Measurements from ENCODE around the gene CCDC68. TPM values are rescaled to one million over a fixed set of nuclear protein-coding genes. Genes with fewer than 3 reads are reported as not detected.
A peak's percentile ranks its signal among the peaks of the same experiment; 100 is the strongest.
"Not testable (repeated sequence)": the region's sequence is repeated elsewhere in the genome, so short reads cannot be mapped to it uniquely, and the experiment has no call there.

The CCDC68 gene
- total and polyA plus RNA-seq, 12 donors: 2.0 to 19.3 (median 4.9) TPM

GRCh38 chr18:54981076-54981475 is 21.8 kb upstream of the CCDC68 start:
- TF ChIP-seq POLR2A (IDR thresholded peaks at IDR 0.05): no peak
- no peak for TF ChIP-seq CTCF (IDR thresholded peaks at IDR 0.05)
- Histone ChIP-seq H3K36me3 (replicated peaks in 1 of 2) (no peaks in the 10 kb centered on the region), H3K27ac (no peak overlapping the region), H3K27me3 (no peaks in the 10 kb centered on the region), H3K9me3 (replicated peaks in 1 of 3) (no peaks in the 10 kb centered on the region), H3K4me3 (no peak overlapping the region), H3K4me1 (replicated peaks in 1 of 2) (no peaks in the 10 kb centered on the region)
- no peak for DNase-seq
- 72 to 85% (median 75%) methylated on average over 1 of the region's 1 CpG for WGBS, 4 donors
- intact Hi-C loops (cut with DNase I): loop anchor here in 1 of 2 donors (5.0 kb wide), 1 partner anchor 304 kb away; no protein-coding TSS in a partner anchor

GRCh38 chr18:54975598-54975997 is 16.3 kb upstream of the CCDC68 start:
- intact Hi-C loops (cut with DNase I): no loop called here
- no peak for DNase-seq
- no peak for TF ChIP-seq POLR2A (IDR thresholded peaks at IDR 0.05)
- TF ChIP-seq CTCF (IDR thresholded peaks at IDR 0.05): no peak
- H3K4me1 ChIP-seq (replicated peaks in 1 of 2): no peaks in the 10 kb centered on the region
- H3K4me3 ChIP-seq: no peak overlapping the region
- H3K27ac ChIP-seq: no peak overlapping the region
- no peaks in the 10 kb centered on the region for H3K36me3 ChIP-seq (replicated peaks in 1 of 2)
- H3K27me3 ChIP-seq: no peaks in the 10 kb centered on the region
- H3K9me3 ChIP-seq (replicated peaks in 1 of 3): no peaks in the 10 kb centered on the region
- WGBS, 4 donors: 63 to 97% (median 96%) methylated on average over 2 of the region's 2 CpGs

GRCh38 chr18:54973046-54973445 is 13.8 kb upstream of the CCDC68 start:
- H3K36me3 ChIP-seq (replicated peaks in 1 of 2): no peaks in the 10 kb centered on the region
- intact Hi-C loops (cut with DNase I): no loop called here
- no peak overlapping the region for H3K27ac ChIP-seq
- H3K27me3 ChIP-seq: no peaks in the 10 kb centered on the region
- H3K4me1 ChIP-seq (replicated peaks in 1 of 2): no peaks in the 10 kb centered on the region
- H3K4me3 ChIP-seq: no peak overlapping the region
- H3K9me3 ChIP-seq (replicated peaks in 1 of 3): no peaks in the 10 kb centered on the region
- TF ChIP-seq CTCF (IDR thresholded peaks at IDR 0.05): no peak
- TF ChIP-seq POLR2A (IDR thresholded peaks at IDR 0.05): no peak
- no peak for DNase-seq
- WGBS, 4 donors: 80 to 87% (median 83%) methylated on average over 7 of the region's 7 CpGs

- no peak for TF ChIP-seq POLR2A (IDR thresholded peaks at IDR 0.05)
- Histone ChIP-seq H3K4me3 (no peak overlapping the region), H3K27ac (no peak overlapping the region), H3K9me3 (replicated peaks in 1 of 3) (no peaks in the 10 kb centered on the region), H3K27me3 (no peaks in the 10 kb centered on the region), H3K4me1 (replicated peaks in 1 of 2) (no peaks in the 10 kb centered on the region), H3K36me3 (replicated peaks in 1 of 2) (no peaks in the 10 kb centered on the region)
- no peak for DNase-seq
- 72 to 85% (median 81%) methylated on average over 5 of the region's 5 CpGs for WGBS, 4 donors
- intact Hi-C loops (cut with DNase I): no loop called here
These were observed 9.5 kb upstream of the CCDC68 start for GRCh38 chr18:54968807-54969206.

GRCh38 chr18:54968237-54968636 is 9.0 kb upstream of the CCDC68 start:
- H3K4me3 ChIP-seq; H3K4me1 ChIP-seq (replicated peaks in 1 of 2); intact Hi-C loops (cut with DNase I); H3K36me3 ChIP-seq (replicated peaks in 1 of 2); H3K27me3 ChIP-seq; H3K9me3 ChIP-seq (replicated peaks in 1 of 3); DNase-seq: not testable (repeated sequence)
- peak overlapping the region in 1 of 5 donors; percentile 7 for H3K27ac ChIP-seq
- WGBS, 4 donors: 77 to 88% (median 85%) methylated on average over 9 of the region's 9 CpGs
